IPS DF 6.9 (cell line): Measurements from ENCODE around the gene TRMT1.

Source experiments
- DNase-seq: peaks from one replicate; pipeline ENCODE4 v3.0.0-alpha.2; 2013; ENCODE audit warnings: low read depth, low spot score
- H3K27ac ChIP-seq: one replicate; pipeline ENCODE4 v1.5.1; 2013; ENCODE audit warnings: low read length, control low read depth
- H3K27me3 ChIP-seq: 2 replicates; pipeline ENCODE4 v1.6.1; 2013; ENCODE audit warnings: mild to moderate bottlenecking, low read length; ENCODE audit not compliant: control insufficient read depth, insufficient read depth
- H3K36me3 ChIP-seq: 2 replicates; pipeline ENCODE4 v1.6.1; 2013; ENCODE audit warnings: low read length; ENCODE audit not compliant: control insufficient read depth, insufficient read depth
- H3K4me1 ChIP-seq: 2 replicates; pipeline ENCODE4 v1.6.1; 2013; ENCODE audit warnings: low read length; ENCODE audit not compliant: control insufficient read depth, insufficient read depth
- H3K4me3 ChIP-seq: 2 replicates; pipeline ENCODE4 v1.5.1; 2013; ENCODE audit warnings: mild to moderate bottlenecking, low read length
- H3K9me3 ChIP-seq: 2 replicates; pipeline ENCODE4 v1.6.1; 2013; ENCODE audit warnings: low read length, inconsistent platforms; ENCODE audit not compliant: control insufficient read depth, insufficient read depth
- WGBS: extraction: QIAGEN DNeasy Blood & Tissue Kit; methylation state at CpG from one replicate; pipeline ENCODE4 v1.1.7; 2013; ENCODE audit warnings: mixed read lengths, missing lambda C conversion rate; ENCODE audit not compliant: insufficient read length, insufficient coverage; 5-methylcytosine and 5-hydroxymethylcytosine counted together

The TRMT1 gene

DNA sequence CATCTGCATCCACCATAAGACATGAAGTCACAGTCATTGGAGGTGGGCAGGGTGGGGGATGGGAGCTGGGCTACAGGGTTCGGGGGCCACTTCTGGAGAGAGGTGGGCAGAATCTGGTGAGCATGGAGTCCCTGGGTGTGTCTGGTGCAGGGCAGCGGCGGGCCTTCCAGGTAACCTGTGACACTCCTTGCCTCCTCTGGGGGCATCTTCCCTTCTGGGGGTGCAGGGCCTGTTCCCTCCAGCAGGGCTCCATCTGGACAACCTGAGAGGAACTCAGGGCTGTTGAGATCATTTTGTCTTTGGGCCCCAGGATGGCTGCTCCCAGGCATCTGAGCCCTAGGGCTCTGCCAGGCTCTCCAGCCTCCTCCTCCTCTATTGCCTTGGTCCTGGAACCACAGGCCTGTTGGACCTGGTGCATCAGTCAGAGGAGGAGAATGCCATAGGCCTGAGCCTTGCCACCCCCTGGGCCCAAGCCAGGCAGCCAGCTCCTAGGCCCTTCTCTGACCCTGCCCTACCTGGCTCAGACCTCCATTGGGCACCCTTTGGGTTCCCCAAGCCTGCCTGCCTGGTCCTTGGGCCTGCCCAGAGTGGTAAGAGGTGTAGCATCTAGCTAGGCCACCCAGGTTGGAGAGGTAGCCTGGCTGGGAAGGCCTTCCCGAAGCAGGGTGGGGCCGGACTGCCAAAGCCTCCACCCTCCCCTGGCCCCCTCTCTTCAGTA is 27.2 kb downstream of the TRMT1 start:
- no CpG with 5 or more reads among the region's 5 CpGs for WGBS
- Histone ChIP-seq H3K27ac (no peak overlapping the region), H3K36me3 (no peaks in the 10 kb centered on the region), H3K9me3 (no peaks in the 10 kb centered on the region), H3K4me1 (peaks cover 5% of the 10 kb centered on the region; the same call in 1 of the 2 replicates), H3K4me3 (no peak overlapping the region), H3K27me3 (peaks cover 2% of the 10 kb centered on the region; the same call in 1 of the 2 replicates)
- no peak for DNase-seq

DNA sequence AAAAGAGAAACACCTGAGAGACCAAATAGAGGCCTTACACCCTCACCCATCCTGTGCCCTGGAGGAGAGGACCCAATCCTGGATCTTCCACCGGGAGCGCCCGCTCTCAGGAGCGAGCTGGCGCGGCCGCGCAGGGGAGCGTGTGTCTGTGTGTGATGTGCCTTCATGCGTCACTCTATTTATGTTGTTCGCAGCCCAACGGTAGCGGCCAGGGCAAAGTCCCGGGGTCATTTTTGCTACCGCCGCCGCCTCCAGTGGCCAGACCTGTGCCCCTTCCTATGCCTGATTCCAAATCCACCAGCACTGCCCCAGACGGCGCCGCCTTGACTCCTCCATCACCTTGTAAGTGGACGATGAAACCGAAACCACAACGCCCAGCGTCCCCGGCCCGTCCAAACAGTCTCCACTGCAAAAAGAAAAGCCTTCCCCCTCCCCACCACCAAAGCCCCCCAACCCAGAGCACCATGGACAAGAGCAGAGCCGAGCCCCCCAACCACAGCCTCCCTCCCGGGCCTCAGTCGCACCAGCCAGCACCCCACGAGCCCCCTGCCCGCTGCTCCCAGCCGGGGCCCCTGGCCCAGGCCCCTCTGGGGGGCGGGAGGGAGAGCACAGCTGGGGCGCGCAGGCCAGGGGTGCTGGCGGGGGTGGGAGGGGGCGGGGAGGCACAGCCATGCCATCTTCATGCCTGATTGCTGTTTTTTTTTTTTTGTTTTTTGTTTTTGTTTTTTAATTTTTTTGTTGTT is 28.6 kb downstream of the TRMT1 start:
- Histone ChIP-seq H3K4me3 (no peak overlapping the region), H3K36me3 (no peaks in the 10 kb centered on the region), H3K27me3 (no peaks in the 10 kb centered on the region), H3K27ac (no peak overlapping the region), H3K9me3 (no peaks in the 10 kb centered on the region), H3K4me1 (peaks cover 4% of the 10 kb centered on the region; the same call in 1 of the 2 replicates)
- no CpG with 5 or more reads among the region's 37 CpGs for WGBS
- no peak for DNase-seq

DNA sequence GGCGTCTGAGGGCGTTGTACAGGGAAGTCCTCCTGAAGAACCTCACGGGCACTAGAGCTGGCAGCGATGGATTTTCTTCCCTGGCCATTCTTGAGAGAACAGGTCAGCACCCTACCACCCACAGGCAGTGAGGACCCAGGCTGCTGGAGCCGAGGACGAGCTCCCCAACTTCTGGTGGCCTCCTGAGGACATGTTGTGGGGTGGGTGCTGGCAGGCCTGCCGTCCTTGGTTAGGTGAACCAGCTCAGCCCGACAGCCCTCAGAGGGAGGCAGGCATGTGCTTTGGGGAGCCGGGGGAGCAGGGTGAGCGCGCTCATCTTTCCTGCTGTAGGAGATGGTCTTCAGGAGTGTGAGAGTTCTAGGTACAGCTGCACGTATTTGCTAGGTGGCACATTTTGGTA is 29.2 kb downstream of the TRMT1 start:
- no peak for DNase-seq
- Histone ChIP-seq H3K9me3 (no peaks in the 10 kb centered on the region), H3K4me3 (no peak overlapping the region), H3K27me3 (no peaks in the 10 kb centered on the region), H3K36me3 (no peaks in the 10 kb centered on the region), H3K4me1 (peaks cover 4% of the 10 kb centered on the region; the same call in 1 of the 2 replicates), H3K27ac (no peak overlapping the region)
- no CpG with 5 or more reads among the region's 12 CpGs for WGBS

DNA sequence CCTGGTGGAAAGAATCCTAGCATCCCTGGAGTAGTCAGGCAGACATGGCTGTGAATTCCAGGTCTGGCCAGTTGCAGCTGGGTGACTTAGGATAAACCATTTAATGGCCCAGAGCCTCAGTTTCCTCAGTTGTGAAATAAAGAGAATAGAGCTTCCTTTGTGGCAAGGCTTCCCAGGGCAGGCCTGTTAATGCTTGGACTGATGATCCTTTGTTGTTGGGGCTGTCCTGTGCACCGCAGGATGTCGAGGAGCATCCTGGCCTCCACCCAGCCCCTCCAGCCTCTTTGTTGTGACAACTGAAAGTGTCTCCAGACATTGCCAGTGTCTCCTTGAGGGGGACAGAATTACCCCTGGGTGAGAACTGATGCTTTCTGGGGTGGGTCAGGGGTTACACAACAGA is 30.2 kb downstream of the TRMT1 start:
- Histone ChIP-seq H3K27ac (no peak overlapping the region), H3K36me3 (no peaks in the 10 kb centered on the region), H3K4me3 (no peak overlapping the region), H3K4me1 (no peaks in the 10 kb centered on the region; the same call in 1 of the 2 replicates), H3K27me3 (no peaks in the 10 kb centered on the region), H3K9me3 (no peaks in the 10 kb centered on the region)
- no CpG with 5 or more reads among the region's 2 CpGs for WGBS
- no peak for DNase-seq

DNA sequence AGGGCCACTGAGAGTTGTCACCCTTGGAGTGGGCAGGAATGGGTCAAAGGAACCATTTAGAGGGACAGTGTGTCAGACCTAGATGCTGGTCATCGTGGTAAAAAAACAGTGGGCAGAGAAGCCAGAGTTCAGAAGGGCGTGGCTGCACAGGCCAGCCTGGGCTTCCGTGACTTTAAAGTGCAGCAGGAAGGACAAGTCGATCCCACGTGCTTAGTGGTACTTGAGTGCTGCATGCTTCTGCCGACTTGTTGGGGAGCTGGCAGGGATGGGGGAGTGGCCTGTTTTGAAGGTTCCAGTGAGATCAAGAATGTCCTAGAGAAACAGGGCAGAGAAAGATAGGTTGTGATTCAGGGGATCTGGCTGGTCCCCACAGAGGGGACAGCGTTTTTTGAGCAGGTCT is 30.9 kb downstream of the TRMT1 start:
- WGBS = no CpG with 5 or more reads among the region's 7 CpGs
- Histone ChIP-seq H3K9me3 (no peaks in the 10 kb centered on the region), H3K36me3 (no peaks in the 10 kb centered on the region), H3K4me3 (no peak overlapping the region), H3K27me3 (no peaks in the 10 kb centered on the region), H3K27ac (no peak overlapping the region), H3K4me1 (no peaks in the 10 kb centered on the region; the same call in 1 of the 2 replicates)
- no peak for DNase-seq

DNA sequence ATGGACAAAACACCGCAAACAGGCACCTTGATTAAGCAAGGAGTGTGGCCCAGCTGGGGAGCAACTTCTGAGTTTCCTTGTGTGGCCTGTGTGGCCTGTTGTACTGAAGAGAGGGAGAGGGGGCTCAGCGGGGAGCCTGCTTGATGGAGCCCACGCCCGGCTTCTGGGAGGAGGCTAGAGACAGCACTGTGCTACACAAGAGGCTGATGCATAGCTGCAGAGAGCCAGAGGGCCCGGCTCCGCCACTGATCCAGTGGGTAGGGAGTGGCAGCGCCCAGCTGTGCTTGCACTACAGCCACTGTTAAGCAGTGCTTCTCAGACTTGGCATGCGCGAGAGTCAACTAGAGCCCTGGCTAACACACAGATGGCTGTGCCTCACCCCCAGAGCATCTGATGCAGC is 32.9 kb downstream of the TRMT1 start:
- H3K4me1 ChIP-seq = peaks cover 4% of the 10 kb centered on the region

DNA sequence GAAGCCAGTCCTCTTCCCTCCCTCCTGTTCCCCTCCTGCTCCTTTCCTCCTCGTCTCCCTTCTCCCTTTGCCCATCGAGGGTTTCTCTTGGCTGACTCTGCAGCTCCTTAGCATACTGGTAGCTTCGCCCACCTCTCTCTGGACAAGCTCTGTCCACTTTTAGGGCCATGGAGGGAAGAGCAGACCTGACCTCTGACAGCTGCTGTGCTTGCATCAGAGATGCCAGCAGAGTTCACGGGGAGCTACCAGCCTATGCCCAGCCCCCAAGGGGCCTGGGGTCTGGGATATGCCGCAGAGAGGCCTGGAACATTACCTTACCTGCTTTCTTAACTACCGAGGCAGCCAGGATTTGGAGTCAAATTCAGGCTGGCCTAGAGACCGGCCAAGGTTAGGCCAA is 33.5 kb downstream of the TRMT1 start:
- Histone ChIP-seq H3K4me1 (peaks cover 5% of the 10 kb centered on the region), H3K36me3 (no peaks in the 10 kb centered on the region), H3K4me3 (no peak overlapping the region), H3K27me3 (no peaks in the 10 kb centered on the region), H3K27ac (no peak overlapping the region), H3K9me3 (no peaks in the 10 kb centered on the region)
- WGBS = no CpG with 5 or more reads among the region's 7 CpGs
- no peak for DNase-seq

More for the DNA sequence above, 32.9 kb downstream of the TRMT1 start:
- DNase-seq = no peak
- Histone ChIP-seq H3K27me3 (no peaks in the 10 kb centered on the region), H3K36me3 (no peaks in the 10 kb centered on the region), H3K9me3 (no peaks in the 10 kb centered on the region), H3K27ac (no peak overlapping the region), H3K4me3 (no peak overlapping the region)
- no CpG with 5 or more reads among the region's 9 CpGs for whole genome bisulfite sequencing

DNA sequence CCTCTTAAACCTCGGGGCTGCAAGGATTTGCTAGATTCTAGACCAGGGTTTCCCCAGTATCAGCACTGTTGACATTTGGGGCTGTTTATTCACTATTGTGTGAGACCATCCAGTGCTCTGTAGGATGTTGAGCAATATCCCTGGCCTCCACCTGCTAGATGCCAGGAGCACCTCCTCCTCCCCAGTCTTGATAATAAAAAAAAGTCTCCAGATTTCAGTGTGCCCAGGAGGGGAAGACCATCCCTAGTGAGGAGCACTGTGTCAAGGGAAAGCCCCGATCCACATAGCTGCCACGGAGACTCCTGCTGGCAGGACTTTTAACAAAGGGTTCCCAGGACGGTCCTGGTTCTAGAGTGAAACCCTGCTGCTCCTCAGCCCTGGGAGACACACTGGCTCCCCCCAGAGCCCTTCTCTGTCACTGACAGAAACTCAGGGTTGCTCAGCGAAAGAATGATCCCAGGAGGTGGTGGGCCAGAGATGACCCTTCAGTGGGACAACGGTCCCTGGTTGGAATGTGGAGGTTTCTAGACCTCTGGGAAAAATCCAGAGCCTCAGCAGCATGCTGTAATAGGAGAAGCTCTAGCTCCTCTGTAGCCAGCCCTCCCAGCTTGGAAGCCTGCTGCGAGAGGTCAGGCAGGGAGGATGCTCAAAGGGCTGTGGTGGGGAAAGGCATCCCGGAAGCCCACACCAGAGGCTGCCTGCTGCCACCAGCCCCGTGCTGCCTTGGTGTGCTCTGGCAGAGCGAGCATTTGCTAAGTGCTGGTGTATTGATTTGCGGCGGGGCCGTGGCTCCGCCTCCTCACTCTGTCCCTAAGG is 34.1 kb downstream of the TRMT1 start:
- Histone ChIP-seq H3K36me3 (no peaks in the 10 kb centered on the region), H3K4me3 (no peak overlapping the region), H3K27me3 (no peaks in the 10 kb centered on the region), H3K27ac (no peak overlapping the region), H3K9me3 (no peaks in the 10 kb centered on the region), H3K4me1 (peaks cover 9% of the 10 kb centered on the region)
- DNase-seq = no peak
- no CpG with 5 or more reads among the region's 14 CpGs for WGBS

DNA sequence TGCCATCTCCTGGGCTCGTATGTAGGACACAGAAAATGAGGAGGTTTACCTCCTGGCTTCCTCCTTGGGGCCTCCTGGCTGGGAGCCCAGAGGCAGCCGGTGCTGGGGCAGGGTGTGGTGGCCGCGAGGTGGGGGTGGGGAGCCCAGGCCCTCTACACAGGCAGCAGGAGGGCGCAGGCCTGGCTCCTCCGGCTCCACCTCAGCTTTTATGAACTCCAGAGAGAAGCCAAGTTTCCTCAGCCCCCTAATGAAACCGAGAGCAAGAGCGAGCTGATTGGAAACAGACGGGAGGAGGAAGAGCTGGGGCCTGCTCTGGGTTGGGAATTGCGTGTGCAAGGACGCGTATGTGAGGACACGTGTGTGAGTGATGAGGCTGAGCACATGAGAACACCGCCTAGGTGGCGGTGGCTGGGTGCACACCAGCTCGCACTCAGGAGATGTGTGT is 37.0 kb downstream of the TRMT1 start:
- Histone ChIP-seq H3K4me1 (peaks cover 11% of the 10 kb centered on the region), H3K9me3 (no peaks in the 10 kb centered on the region), H3K4me3 (no peak overlapping the region), H3K27ac (no peak overlapping the region), H3K36me3 (no peaks in the 10 kb centered on the region), H3K27me3 (no peaks in the 10 kb centered on the region)
- no peak for DNase-seq
- WGBS = no CpG with 5 or more reads among the region's 16 CpGs

DNA sequence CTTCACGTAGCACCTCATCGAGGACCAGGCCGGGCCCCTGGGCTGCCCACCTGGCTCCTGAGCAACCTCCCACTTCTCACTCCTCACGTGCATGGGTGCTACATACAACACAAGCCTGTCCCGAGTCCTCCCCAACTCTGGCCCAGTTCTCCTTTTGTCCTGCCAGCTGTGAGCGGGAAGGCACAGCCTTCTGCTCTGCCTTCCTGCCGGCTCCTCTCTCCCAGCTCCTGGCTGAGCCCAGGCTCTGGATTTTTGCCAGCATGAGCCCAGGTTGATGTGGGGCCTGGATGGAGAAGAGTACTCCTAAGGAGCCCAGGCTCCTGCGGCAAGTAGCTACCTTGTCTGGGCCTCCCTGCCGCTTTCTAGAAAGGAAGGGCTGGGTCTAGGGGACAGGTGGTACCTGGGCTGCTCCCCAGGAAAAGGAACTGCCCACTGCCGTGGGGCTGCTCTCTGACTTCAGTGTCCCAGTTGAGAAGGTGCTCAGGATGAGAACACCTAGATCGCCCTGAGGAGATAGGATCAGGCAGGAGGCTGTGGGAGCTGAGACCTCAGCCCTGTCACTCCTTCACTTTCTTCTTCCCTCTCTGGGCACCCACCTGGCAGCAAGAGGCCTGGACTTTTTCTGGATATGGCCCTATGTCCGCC is 37.5 kb downstream of the TRMT1 start:
- H3K4me3 ChIP-seq = no peak overlapping the region
- DNase-seq = no peak

More for the DNA sequence above, 37.5 kb downstream of the TRMT1 start:
- H3K4me1 ChIP-seq = peaks cover 11% of the 10 kb centered on the region
- no peaks in the 10 kb centered on the region for H3K36me3 ChIP-seq
- WGBS = no CpG with 5 or more reads among the region's 12 CpGs
- H3K27ac ChIP-seq = no peak overlapping the region
- no peaks in the 10 kb centered on the region for H3K27me3 ChIP-seq
- no peaks in the 10 kb centered on the region for H3K9me3 ChIP-seq
